Medulla oblongata (tissue), 1 donor: Measurements from ENCODE around the gene TIMM29.
"Not testable (repeated sequence)": the region's sequence is repeated elsewhere in the genome, so short reads cannot be mapped to it uniquely, and the experiment has no call there.

Experiments used
- DNase-seq: peaks from one replicate; pipeline ENCODE4 v3.0.0-alpha.2; 2015; ENCODE audit errors: extremely low spot score

Gene TIMM29

GRCh38 chr19:10912619-10913018, 16.0 kb upstream of the TIMM29 start:
- DNase-seq: no peak

- no peak for DNase-seq
Observed at GRCh38 chr19:10913716-10914340, 14.8 kb upstream of the TIMM29 start.

GRCh38 chr19:10915130-10916091, 13.2 kb upstream of the TIMM29 start:
- DNase-seq: no peak

GRCh38 chr19:10916602-10917001, 12.0 kb upstream of the TIMM29 start:
- no peak for DNase-seq

GRCh38 chr19:10918359-10918758, 10.3 kb upstream of the TIMM29 start:
- DNase-seq: no peak

GRCh38 chr19:10919352-10920287, 9.0 kb upstream of the TIMM29 start:
- no peak for DNase-seq

- DNase-seq: no peak
Observed at GRCh38 chr19:10920288-10920655, 8.3 kb upstream of the TIMM29 start.

- DNase-seq: no peak
Observed at GRCh38 chr19:10920781-10921180, 7.8 kb upstream of the TIMM29 start.

GRCh38 chr19:10921199-10921909, 7.3 kb upstream of the TIMM29 start:
- DNase-seq: no peak

- DNase-seq: no peak
Observed at GRCh38 chr19:10921910-10922637, 6.5 kb upstream of the TIMM29 start.

- DNase-seq: no peak
Observed at GRCh38 chr19:10922638-10923014, 6.0 kb upstream of the TIMM29 start.

- DNase-seq: no peak
Observed at GRCh38 chr19:10923260-10924112, 5.1 kb upstream of the TIMM29 start.

- no peak for DNase-seq
Observed at GRCh38 chr19:10924597-10924996, 4.0 kb upstream of the TIMM29 start.

- no peak for DNase-seq
Observed at GRCh38 chr19:10927730-10928562, 665 bp upstream of the TIMM29 start.

GRCh38 chr19:10929402-10929794, 787 bp downstream of the TIMM29 start:
- no peak for DNase-seq

GRCh38 chr19:10935371-10936059, 6.9 kb downstream of the TIMM29 start:
- DNase-seq: no peak

- DNase-seq: peak; percentile 72
Observed at GRCh38 chr19:10936661-10937084, 8.1 kb downstream of the TIMM29 start.

- not testable (repeated sequence) for DNase-seq
Observed at GRCh38 chr19:10941649-10942048, 13.0 kb downstream of the TIMM29 start.
